Fibroblast of skin of abdomen (primary cell): ENCODE data around the gene GDF10.
A peak's percentile ranks its signal among the peaks of the same experiment; 100 is the strongest.

Experiments
- DNase-seq: peaks from one replicate; pipeline ENCODE4 v3.0.0-alpha.2; 2013

Gene GDF10

GRCh38 chr10:47295411-47295810 lies 4.6 kb upstream of the GDF10 start:
- DNase-seq, result no peak

GRCh38 chr10:47296156-47296894 lies 3.7 kb upstream of the GDF10 start:
- no peak for DNase-seq

- no peak for DNase-seq
Observed at GRCh38 chr10:47296941-47297340, 3.1 kb upstream of the GDF10 start.

GRCh38 chr10:47297866-47298540 lies 2.0 kb upstream of the GDF10 start:
- no peak for DNase-seq

- DNase-seq, result no peak
Observed at GRCh38 chr10:47298715-47299114, 1.3 kb upstream of the GDF10 start.

GRCh38 chr10:47300429-47300931 lies 483 bp downstream of the GDF10 start:
- no peak for DNase-seq

GRCh38 chr10:47301833-47302232 lies 1.8 kb downstream of the GDF10 start:
- DNase-seq, result no peak

GRCh38 chr10:47303105-47303504 lies 3.1 kb downstream of the GDF10 start:
- DNase-seq, result no peak

GRCh38 chr10:47303866-47304265 lies 3.9 kb downstream of the GDF10 start:
- no peak for DNase-seq

- DNase-seq, result no peak
Observed at GRCh38 chr10:47305566-47305965, 5.6 kb downstream of the GDF10 start.

- DNase-seq, result no peak
Observed at GRCh38 chr10:47306387-47307210, 6.6 kb downstream of the GDF10 start.

- no peak for DNase-seq
Observed at GRCh38 chr10:47307381-47307780, 7.4 kb downstream of the GDF10 start.

- DNase-seq, result no peak
Observed at GRCh38 chr10:47308775-47309174, 8.8 kb downstream of the GDF10 start.

- no peak for DNase-seq
Observed at GRCh38 chr10:47309408-47310089, 9.6 kb downstream of the GDF10 start.

- DNase-seq, result no peak
Observed at GRCh38 chr10:47310090-47310505, 10.1 kb downstream of the GDF10 start.

- DNase-seq, result no peak
Observed at GRCh38 chr10:47311193-47311931, 11.4 kb downstream of the GDF10 start.

GRCh38 chr10:47311932-47312662 lies 12.1 kb downstream of the GDF10 start:
- DNase-seq, result peak; percentile 61

GRCh38 chr10:47312663-47312995 lies 12.6 kb downstream of the GDF10 start:
- no peak for DNase-seq

GRCh38 chr10:47314416-47314970 lies 14.5 kb downstream of the GDF10 start:
- no peak for DNase-seq

- no peak for DNase-seq
Observed at GRCh38 chr10:47315421-47315820, 15.4 kb downstream of the GDF10 start.

- DNase-seq, result no peak
Observed at GRCh38 chr10:47316131-47316530, 16.1 kb downstream of the GDF10 start.
